DMS114 treated with DMSO at 0.1 percent for 48 hours (cell line): ENCODE data around the gene ATP6V1E1.
"Not testable (repeated sequence)": the region's sequence is repeated elsewhere in the genome, so short reads cannot be mapped to it uniquely, and the experiment has no call there.

Source experiments
- DNase-seq: peaks from one replicate; lab custom pipeline; 2025; ENCODE audit not compliant: unreplicated experiment; lab: John Stamatoyannopoulos, UW

ATP6V1E1 gene

GRCh38 chr22:17583151-17583550 lies 45.4 kb downstream of the ATP6V1E1 start:
- no peak for DNase-seq

GRCh38 chr22:17581631-17582030 lies 46.9 kb downstream of the ATP6V1E1 start:
- DNase-seq, result no peak

- DNase-seq, result no peak
Measured at GRCh38 chr22:17581056-17581455, 47.5 kb downstream of the ATP6V1E1 start.

- no peak for DNase-seq
Measured at GRCh38 chr22:17580441-17581031, 48.0 kb downstream of the ATP6V1E1 start.

GRCh38 chr22:17579535-17579981 lies 49.0 kb downstream of the ATP6V1E1 start:
- no peak for DNase-seq

- DNase-seq, result no peak
Measured at GRCh38 chr22:17578136-17578754, 50.3 kb downstream of the ATP6V1E1 start.

- DNase-seq, result no peak
Measured at GRCh38 chr22:17576470-17576869, 52.1 kb downstream of the ATP6V1E1 start.

GRCh38 chr22:17575681-17576080 lies 52.9 kb downstream of the ATP6V1E1 start:
- no peak for DNase-seq

GRCh38 chr22:17575151-17575550 lies 53.4 kb downstream of the ATP6V1E1 start:
- no peak for DNase-seq

- no peak for DNase-seq
Measured at GRCh38 chr22:17570851-17571631, 57.5 kb downstream of the ATP6V1E1 start.

- no peak for DNase-seq
Measured at GRCh38 chr22:17569971-17570511, 58.5 kb downstream of the ATP6V1E1 start.

- no peak for DNase-seq
Measured at GRCh38 chr22:17566776-17567175, 61.8 kb downstream of the ATP6V1E1 start.

- DNase-seq, result not testable (repeated sequence)
Measured at GRCh38 chr22:17566016-17566687, 62.4 kb downstream of the ATP6V1E1 start.

GRCh38 chr22:17563936-17564391 lies 64.6 kb downstream of the ATP6V1E1 start:
- DNase-seq, result no peak

GRCh38 chr22:17562906-17563870 lies 65.4 kb downstream of the ATP6V1E1 start, which contains the start of gene SLC25A18:
SLC25A18 (plus strand) TSS chr22:17563498; CDS start chr22:17579945, 16,447 bp downstream.
- DNase-seq, result no peak

GRCh38 chr22:17559188-17559587 lies 69.4 kb downstream of the ATP6V1E1 start:
- no peak for DNase-seq

- DNase-seq, result no peak
Measured at GRCh38 chr22:17554814-17555213, 73.7 kb downstream of the ATP6V1E1 start.

GRCh38 chr22:17552737-17553136 lies 75.8 kb downstream of the ATP6V1E1 start:
- no peak for DNase-seq

- DNase-seq, result no peak
Measured at GRCh38 chr22:17549655-17550054, 78.9 kb downstream of the ATP6V1E1 start.

GRCh38 chr22:17549183-17549582 lies 79.4 kb downstream of the ATP6V1E1 start:
- no peak for DNase-seq
